HepG2 (cell line): Measurements from ENCODE around the gene MCMBP. TPM values are rescaled to one million over a fixed set of nuclear protein-coding genes. Genes with fewer than 3 reads are reported as not detected.
A peak's percentile ranks its signal among the peaks of the same experiment; 100 is the strongest.

ENCODE experiments used
- EP300 ChIP-seq, 3 experiments: sonication (generic) in 1 of 3; formaldehyde crosslinking in 1 of 3; IDR thresholded peaks; 2 replicates each; pipeline versions ENCODE4 v1.5.1 to v1.6.1; 2011 to 2020; ENCODE audit warnings: low read depth in 2 of 3, low read length in 2 of 3, borderline replicate concordance in 1 of 3, improper control_type of control experiment in 1 of 3, mild to moderate bottlenecking in 1 of 3, missing genetic modification reagents in 1 of 3, moderate library complexity in 1 of 3
- FOXP1 ChIP-seq, 2 experiments: fragments of 450-650 bp in 1 of 2; IDR thresholded peaks; 2 replicates each; pipeline ENCODE4 v1.6.1; 2017 to 2018; ENCODE audit warnings: antibody characterized with exemption in 1 of 2
- GTF3A ChIP-seq: sonication (generic); formaldehyde crosslinking; conservative IDR thresholded peaks from 2 replicates; pipeline ENCODE4 v1.4.0; 2020; ENCODE audit warnings: mild to moderate bottlenecking, missing genetic modification reagents
- NFKB2 ChIP-seq: sonication (generic); formaldehyde crosslinking; IDR thresholded peaks from 2 replicates; pipeline ENCODE4 v1.4.0; 2020; ENCODE audit warnings: missing genetic modification reagents, borderline replicate concordance
- ONECUT2 ChIP-seq: sonication (generic); formaldehyde crosslinking; IDR thresholded peaks from 2 replicates; pipeline ENCODE4 v1.4.0; 2020; ENCODE audit warnings: missing genetic modification reagents
- RCOR2 ChIP-seq: IDR thresholded peaks from 2 replicates; pipeline ENCODE4 v1.6.1; 2016; ENCODE audit warnings: missing biosample characterization, missing genetic modification reagents
- SAP130 ChIP-seq: IDR thresholded peaks from 2 replicates; pipeline ENCODE4 v1.6.1; 2016; ENCODE audit warnings: low read depth
- TAF15 ChIP-seq: fragments of 200-400 bp; formaldehyde crosslinking; IDR thresholded peaks from one replicate; pipeline ENCODE4 v1.6.1; 2018; ENCODE audit warnings: mild to moderate bottlenecking, low read depth, low read length; ENCODE audit not compliant: poor library complexity, severe bottlenecking
- TARDBP ChIP-seq: sonication (generic); formaldehyde crosslinking; IDR thresholded peaks from 2 replicates; pipeline ENCODE4 v1.8.0; 2022; ENCODE audit warnings: mild to moderate bottlenecking, missing genetic modification reagents
- TEAD3 ChIP-seq: optimal IDR thresholded peaks from 2 replicates; pipeline ENCODE3; 2016; ENCODE audit warnings: borderline replicate concordance
- TSC22D2 ChIP-seq: sonication (generic); formaldehyde crosslinking; IDR thresholded peaks from 2 replicates; pipeline ENCODE4 v1.5.1; 2020; ENCODE audit warnings: missing genetic modification reagents, mild to moderate bottlenecking, borderline replicate concordance
- ZFP1 ChIP-seq: IDR thresholded peaks from 2 replicates; pipeline ENCODE4 v1.6.1; 2016
- ZNF232 ChIP-seq: sonication (generic); formaldehyde crosslinking; IDR thresholded peaks from 2 replicates; pipeline ENCODE4 v1.4.0; 2020; ENCODE audit warnings: missing genetic modification reagents, borderline replicate concordance
- ZNF24 ChIP-seq: fragments of 450-650 bp; IDR thresholded peaks from 2 replicates; pipeline ENCODE4 v1.6.1; 2017; ENCODE audit warnings: antibody characterized with exemption, mild to moderate bottlenecking
- ZNF256 ChIP-seq: sonication (generic); formaldehyde crosslinking; conservative IDR thresholded peaks from 2 replicates; pipeline ENCODE4 v1.4.0; 2020; ENCODE audit warnings: missing genetic modification reagents
- ZNF660 ChIP-seq: sonication (generic); formaldehyde crosslinking; IDR thresholded peaks from 2 replicates; pipeline ENCODE4 v1.5.1; 2020; ENCODE audit warnings: mild to moderate bottlenecking, low read depth, missing genetic modification reagents, borderline replicate concordance
- polyA plus RNA-seq, 8 experiments: library from polyadenylated mRNA; depleted of rRNA in 3 of 8; stranded (reverse) in 7 of 8; unstranded in 1 of 8; fragments of >200 nt; fragmentation: Illumina TruSeq in 4 of 8; extraction: Trizol in 4 of 8; gene quantifications; 2 replicates each; pipeline versions ENCODE4 v1.2.1 to v1.2.3, GENCODE V29; 2011 to 2016; ENCODE audit warnings: low read depth in 4 of 8, missing spikeins in 1 of 8, mixed read lengths in 1 of 8; ENCODE audit not compliant: insufficient read depth in 1 of 8
- total RNA-seq, 5 experiments: library from RNA; depleted of rRNA; stranded (reverse); fragments of >200 nt; fragmentation: Illumina TruSeq; extraction: Trizol; gene quantifications; 2 replicates each; pipeline ENCODE4 v1.2.3, GENCODE V29; 2016; ENCODE audit warnings: low read depth in 1 of 5
- TF ChIP-seq, protein P1 (sequence below): sonication (generic); formaldehyde crosslinking; IDR thresholded peaks from 2 replicates; pipeline ENCODE4 v1.8.1; 2023; ENCODE audit warnings: mild to moderate bottlenecking, missing genetic modification reagents, borderline replicate concordance
- TF ChIP-seq, protein P2 (sequence below): sonication (generic); formaldehyde crosslinking; IDR thresholded peaks from 2 replicates; pipeline ENCODE4 v1.5.0; 2020; ENCODE audit warnings: mild to moderate bottlenecking, missing genetic modification reagents
- TF ChIP-seq, protein P3 (sequence below): sonication (generic); formaldehyde crosslinking; IDR thresholded peaks from 2 replicates; pipeline ENCODE4 v1.4.0; 2020; ENCODE audit warnings: missing genetic modification reagents, borderline replicate concordance
- TF ChIP-seq, protein P4 (sequence below): IDR thresholded peaks from 2 replicates; pipeline ENCODE4 v1.6.1; 2012; ENCODE audit warnings: low read depth, low read length, improper control_type of control experiment
- TF ChIP-seq, protein P5 (sequence below): sonication (generic); formaldehyde crosslinking; IDR thresholded peaks from 2 replicates; pipeline ENCODE4 v1.5.0; 2020; ENCODE audit warnings: missing genetic modification reagents, mild to moderate bottlenecking, borderline replicate concordance
- TF ChIP-seq, protein P6 (sequence below): IDR thresholded peaks from 2 replicates; pipeline ENCODE4 v1.6.1; 2012; ENCODE audit warnings: inconsistent platforms

Gene MCMBP
- total and polyA plus RNA-seq, 2 of the 13 experiments (the other 11 are each of a cell fraction or from before 2014, with no cell fraction given), result 35.7 to 62.4 TPM

DNA sequence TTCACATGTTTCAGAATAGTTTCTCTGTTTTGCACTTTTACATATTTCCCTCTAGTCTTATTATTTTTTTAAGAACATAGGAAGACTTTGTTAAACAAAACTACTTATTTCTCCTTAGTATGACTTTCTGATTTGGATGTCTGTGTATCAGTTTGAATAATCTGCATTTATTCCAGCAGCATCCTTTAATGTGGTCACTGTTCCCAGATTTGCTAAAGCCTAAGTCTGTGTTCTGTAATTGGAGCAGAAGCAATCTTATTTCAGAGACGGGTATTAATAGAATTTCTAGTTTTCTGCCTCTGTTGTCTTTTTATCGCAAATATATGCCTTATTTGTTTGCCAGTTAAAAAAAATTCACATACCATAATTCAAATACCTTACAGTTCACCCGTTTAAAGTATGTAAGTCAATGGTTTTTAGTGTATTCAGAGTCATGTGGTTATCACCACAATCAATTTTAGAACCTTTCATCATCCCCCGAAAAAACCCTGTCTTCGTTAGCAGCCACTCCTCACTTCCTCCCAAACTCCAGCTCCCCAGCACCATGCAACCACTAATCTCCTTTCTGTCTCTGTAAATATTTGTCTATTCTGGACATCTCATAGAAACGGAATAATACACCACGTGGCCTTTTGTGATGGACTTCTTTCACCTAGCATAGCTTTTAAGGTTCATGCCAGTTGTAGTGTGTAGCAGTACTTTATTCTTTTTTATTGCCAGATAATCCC, 88.1 kb downstream of the MCMBP start (continued):
- TF ChIP-seq RCOR2 (CRISPR knock-in tag) (peak; percentile 64; the same call in 1 of the 2 replicates), FOXP1 (IDR thresholded peaks at IDR 0.05) (no peak), FOXP1 (CRISPR knock-in tag; IDR thresholded peaks at IDR 0.05) (peak; percentile 58; the same call in 1 of the 2 replicates), ZNF256 (CRISPR knock-in tag) (no peak), ZNF24 (no peak), TAF15 (no peak), TARDBP (CRISPR knock-in tag) (no peak), ONECUT2 (CRISPR knock-in tag) (0 out of 2 replicates have a peak, but pooled peaks have one; percentile 44), SAP130 (CRISPR knock-in tag) (peak; percentile 86), EP300 (IDR thresholded peaks at IDR 0.05; ENCODE audit: low read depth in 2 of 2, low read length in 2 of 2) (peak in 1 of 2 experiments; percentile 73; a peak in 2 of 4 replicates), EP300 (CRISPR knock-in tag; IDR thresholded peaks at IDR 0.05; ENCODE audit: borderline replicate concordance) (no peak), GTF3A (no peak), NFKB2 (no peak), ZFP1 (CRISPR knock-in tag) (0 out of 2 replicates have a peak, but pooled peaks have one; percentile 47), ZNF232 (no peak), TEAD3 (CRISPR knock-in tag) (peak; percentile 39), ZNF660 (CRISPR knock-in tag) (no peak), TSC22D2 (no peak)
- TF ChIP-seq, protein P1, sequence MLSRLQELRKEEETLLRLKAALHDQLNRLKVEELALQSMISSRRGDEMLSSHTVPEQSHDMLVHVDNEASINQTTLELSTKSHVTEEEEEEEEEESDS, result no peak
- TF ChIP-seq, protein P2, sequence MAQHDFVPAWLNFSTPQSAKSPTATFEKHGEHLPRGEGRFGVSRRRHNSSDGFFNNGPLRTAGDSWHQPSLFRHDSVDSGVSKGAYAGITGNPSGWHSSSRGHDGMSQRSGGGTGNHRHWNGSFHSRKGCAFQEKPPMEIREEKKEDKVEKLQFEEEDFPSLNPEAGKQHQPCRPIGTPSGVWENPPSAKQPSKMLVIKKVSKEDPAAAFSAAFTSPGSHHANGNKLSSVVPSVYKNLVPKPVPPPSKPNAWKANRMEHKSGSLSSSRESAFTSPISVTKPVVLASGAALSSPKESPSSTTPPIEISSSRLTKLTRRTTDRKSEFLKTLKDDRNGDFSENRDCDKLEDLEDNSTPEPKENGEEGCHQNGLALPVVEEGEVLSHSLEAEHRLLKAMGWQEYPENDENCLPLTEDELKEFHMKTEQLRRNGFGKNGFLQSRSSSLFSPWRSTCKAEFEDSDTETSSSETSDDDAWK, result no peak
- TF ChIP-seq, protein P3, sequence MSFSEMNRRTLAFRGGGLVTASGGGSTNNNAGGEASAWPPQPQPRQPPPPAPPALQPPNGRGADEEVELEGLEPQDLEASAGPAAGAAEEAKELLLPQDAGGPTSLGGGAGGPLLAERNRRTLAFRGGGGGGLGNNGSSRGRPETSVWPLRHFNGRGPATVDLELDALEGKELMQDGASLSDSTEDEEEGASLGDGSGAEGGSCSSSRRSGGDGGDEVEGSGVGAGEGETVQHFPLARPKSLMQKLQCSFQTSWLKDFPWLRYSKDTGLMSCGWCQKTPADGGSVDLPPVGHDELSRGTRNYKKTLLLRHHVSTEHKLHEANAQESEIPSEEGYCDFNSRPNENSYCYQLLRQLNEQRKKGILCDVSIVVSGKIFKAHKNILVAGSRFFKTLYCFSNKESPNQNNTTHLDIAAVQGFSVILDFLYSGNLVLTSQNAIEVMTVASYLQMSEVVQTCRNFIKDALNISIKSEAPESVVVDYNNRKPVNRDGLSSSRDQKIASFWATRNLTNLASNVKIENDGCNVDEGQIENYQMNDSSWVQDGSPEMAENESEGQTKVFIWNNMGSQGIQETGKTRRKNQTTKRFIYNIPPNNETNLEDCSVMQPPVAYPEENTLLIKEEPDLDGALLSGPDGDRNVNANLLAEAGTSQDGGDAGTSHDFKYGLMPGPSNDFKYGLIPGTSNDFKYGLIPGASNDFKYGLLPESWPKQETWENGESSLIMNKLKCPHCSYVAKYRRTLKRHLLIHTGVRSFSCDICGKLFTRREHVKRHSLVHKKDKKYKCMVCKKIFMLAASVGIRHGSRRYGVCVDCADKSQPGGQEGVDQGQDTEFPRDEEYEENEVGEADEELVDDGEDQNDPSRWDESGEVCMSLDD (CRISPR knock-in tag), result no peak
- TF ChIP-seq, protein P4, sequence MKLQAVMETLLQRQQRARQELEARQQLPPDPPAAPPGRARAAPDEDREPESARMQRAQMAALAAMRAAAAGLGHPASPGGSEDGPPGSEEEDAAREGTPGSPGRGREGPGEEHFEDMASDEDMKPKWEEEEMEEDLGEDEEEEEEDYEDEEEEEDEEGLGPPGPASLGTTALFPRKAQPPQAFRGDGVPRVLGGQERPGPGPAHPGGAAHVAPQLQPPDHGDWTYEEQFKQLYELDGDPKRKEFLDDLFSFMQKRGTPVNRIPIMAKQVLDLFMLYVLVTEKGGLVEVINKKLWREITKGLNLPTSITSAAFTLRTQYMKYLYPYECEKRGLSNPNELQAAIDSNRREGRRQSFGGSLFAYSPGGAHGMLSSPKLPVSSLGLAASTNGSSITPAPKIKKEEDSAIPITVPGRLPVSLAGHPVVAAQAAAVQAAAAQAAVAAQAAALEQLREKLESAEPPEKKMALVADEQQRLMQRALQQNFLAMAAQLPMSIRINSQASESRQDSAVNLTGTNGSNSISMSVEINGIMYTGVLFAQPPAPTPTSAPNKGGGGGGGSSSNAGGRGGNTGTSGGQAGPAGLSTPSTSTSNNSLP, result peak; percentile 25; the same call in 1 of the 2 replicates
- TF ChIP-seq, protein P5, sequence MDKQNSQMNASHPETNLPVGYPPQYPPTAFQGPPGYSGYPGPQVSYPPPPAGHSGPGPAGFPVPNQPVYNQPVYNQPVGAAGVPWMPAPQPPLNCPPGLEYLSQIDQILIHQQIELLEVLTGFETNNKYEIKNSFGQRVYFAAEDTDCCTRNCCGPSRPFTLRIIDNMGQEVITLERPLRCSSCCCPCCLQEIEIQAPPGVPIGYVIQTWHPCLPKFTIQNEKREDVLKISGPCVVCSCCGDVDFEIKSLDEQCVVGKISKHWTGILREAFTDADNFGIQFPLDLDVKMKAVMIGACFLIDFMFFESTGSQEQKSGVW, result no peak
- TF ChIP-seq, protein P6, sequence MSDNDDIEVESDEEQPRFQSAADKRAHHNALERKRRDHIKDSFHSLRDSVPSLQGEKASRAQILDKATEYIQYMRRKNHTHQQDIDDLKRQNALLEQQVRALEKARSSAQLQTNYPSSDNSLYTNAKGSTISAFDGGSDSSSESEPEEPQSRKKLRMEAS, result peak; percentile 49; the same call in 1 of the 2 replicates
